Brain microvascular endothelial cell (primary cell): ENCODE data around the gene ADIPOR2.

Experiments
- DNase-seq: peaks from one replicate; pipeline ENCODE4 v3.0.0-alpha.2; 2020
- H3K27ac ChIP-seq: fragments of 250-450 bp; sonication (Bioruptor Pico); 2 replicates; pipeline ENCODE4 v1.5.1; 2020; ENCODE audit warnings: mild to moderate bottlenecking, moderate library complexity
- H3K27me3 ChIP-seq: fragments of 250-450 bp; sonication (Bioruptor Pico); replicated peaks from 2 replicates; pipeline ENCODE4 v1.5.1; 2020; ENCODE audit warnings: mild to moderate bottlenecking
- H3K36me3 ChIP-seq: fragments of 250-450 bp; sonication (Bioruptor Pico); replicated peaks from 2 replicates; pipeline ENCODE4 v1.5.1; 2020; ENCODE audit warnings: mild to moderate bottlenecking
- H3K4me3 ChIP-seq: 2 replicates; pipeline ENCODE4 v1.5.1; 2011; ENCODE audit warnings: low read depth, mild to moderate bottlenecking, control low read depth, low read length, moderate library complexity
- in situ Hi-C: cut with HindIII; loops from 2 replicates; pipeline ENCODE4 v1.10.0; 2017; ENCODE audit warnings: low sequenced_read_pairs, low pct_ligation_motif_present
- TF ChIP-seq, protein P1 (sequence below): IDR thresholded peaks from 2 replicates; pipeline ENCODE4 v1.5.1; 2011; ENCODE audit warnings: low read depth, mild to moderate bottlenecking, moderate library complexity, low read length, control low read depth, inconsistent platforms; ENCODE audit errors: missing control alignments

Gene ADIPOR2

DNA sequence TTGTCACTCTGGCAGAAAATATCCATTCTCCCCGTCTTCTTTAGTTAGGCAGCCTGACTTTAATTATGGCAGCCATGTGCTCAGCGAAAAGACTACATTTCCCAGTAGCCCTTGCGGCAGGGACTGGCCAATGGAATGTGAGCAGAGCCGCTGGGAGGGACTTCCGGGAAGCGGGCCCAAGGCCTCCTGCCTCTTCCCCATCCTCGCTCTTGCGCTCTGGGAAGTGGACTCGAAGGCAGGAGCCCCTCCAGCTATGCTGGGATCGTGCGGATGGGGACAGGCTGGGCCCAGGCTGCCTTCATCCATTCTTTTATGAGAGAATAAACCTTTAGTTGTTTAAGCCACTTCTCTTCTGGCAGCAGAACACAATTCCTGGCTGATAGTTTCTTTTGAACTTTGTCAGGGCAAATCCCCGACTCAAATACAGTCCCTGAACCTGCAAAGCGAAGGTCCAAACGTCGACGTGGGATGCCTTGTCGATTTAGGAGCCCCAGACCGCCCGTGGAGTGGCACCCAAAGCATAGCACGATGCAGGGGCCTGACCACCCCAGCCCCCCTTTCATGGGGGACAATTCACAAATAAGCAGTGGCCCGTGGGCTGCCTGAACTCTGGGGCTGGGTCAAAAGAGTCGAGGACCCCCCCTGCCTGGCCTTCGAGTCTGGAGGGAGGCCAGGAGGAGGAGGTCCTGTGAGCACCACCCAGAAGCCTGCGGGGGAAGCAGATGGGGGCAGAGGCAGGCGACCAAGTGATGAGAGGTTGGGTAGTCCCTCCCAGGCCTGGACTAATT, 113.9 kb downstream of the ADIPOR2 start:
- H3K27me3 ChIP-seq: no peaks in the 10 kb centered on the region
- H3K36me3 ChIP-seq: no peaks in the 10 kb centered on the region
- in situ Hi-C loops: loop anchor here (25.0 kb wide), 1 partner anchor 133 kb away; no protein-coding TSS in a partner anchor
- TF ChIP-seq, protein P1, sequence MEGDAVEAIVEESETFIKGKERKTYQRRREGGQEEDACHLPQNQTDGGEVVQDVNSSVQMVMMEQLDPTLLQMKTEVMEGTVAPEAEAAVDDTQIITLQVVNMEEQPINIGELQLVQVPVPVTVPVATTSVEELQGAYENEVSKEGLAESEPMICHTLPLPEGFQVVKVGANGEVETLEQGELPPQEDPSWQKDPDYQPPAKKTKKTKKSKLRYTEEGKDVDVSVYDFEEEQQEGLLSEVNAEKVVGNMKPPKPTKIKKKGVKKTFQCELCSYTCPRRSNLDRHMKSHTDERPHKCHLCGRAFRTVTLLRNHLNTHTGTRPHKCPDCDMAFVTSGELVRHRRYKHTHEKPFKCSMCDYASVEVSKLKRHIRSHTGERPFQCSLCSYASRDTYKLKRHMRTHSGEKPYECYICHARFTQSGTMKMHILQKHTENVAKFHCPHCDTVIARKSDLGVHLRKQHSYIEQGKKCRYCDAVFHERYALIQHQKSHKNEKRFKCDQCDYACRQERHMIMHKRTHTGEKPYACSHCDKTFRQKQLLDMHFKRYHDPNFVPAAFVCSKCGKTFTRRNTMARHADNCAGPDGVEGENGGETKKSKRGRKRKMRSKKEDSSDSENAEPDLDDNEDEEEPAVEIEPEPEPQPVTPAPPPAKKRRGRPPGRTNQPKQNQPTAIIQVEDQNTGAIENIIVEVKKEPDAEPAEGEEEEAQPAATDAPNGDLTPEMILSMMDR: no peak
- peak; percentile 89 for DNase-seq
- H3K27ac ChIP-seq: no peak overlapping the region
- no peak overlapping the region for H3K4me3 ChIP-seq

DNA sequence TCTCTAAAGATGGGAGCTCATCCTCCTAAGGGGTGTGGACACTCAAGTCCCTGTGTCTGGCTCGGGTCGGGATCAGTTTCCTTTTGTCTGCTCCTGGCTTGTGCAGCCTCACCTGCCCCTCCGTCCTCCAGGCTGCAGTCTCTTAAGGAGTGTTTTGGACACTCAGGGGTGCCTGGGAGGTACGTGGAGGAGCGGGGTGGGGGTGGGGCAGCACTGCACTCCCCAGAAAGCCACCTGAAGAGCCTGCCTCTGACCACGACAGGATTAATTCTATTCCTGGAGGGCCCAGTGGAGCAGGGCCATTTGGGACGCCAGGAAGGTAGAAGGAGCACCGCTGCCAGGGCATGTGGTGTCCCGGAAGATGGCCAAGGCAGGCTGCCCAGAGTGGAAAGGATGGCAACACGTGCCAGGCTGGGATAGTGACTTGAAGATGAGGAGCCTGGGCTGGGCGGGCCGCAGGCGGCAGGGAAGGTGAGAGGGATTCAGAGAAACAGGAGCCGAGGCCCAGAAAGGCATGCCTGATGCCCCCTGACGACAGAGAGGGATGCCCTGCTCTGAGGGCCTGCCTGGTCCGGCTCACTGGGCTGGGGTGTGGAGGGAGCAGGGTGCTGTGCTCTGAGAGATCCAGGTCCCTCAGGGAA, 114.7 kb downstream of the ADIPOR2 start:
- Histone ChIP-seq H3K27me3 (no peaks in the 10 kb centered on the region), H3K4me3 (no peak overlapping the region), H3K27ac (no peak overlapping the region), H3K36me3 (no peaks in the 10 kb centered on the region)
- TF ChIP-seq, protein P1: no peak
- in situ Hi-C loops: loop anchor here (25.0 kb wide), 1 partner anchor 132 kb away; no protein-coding TSS in a partner anchor
- DNase-seq: no peak

DNA sequence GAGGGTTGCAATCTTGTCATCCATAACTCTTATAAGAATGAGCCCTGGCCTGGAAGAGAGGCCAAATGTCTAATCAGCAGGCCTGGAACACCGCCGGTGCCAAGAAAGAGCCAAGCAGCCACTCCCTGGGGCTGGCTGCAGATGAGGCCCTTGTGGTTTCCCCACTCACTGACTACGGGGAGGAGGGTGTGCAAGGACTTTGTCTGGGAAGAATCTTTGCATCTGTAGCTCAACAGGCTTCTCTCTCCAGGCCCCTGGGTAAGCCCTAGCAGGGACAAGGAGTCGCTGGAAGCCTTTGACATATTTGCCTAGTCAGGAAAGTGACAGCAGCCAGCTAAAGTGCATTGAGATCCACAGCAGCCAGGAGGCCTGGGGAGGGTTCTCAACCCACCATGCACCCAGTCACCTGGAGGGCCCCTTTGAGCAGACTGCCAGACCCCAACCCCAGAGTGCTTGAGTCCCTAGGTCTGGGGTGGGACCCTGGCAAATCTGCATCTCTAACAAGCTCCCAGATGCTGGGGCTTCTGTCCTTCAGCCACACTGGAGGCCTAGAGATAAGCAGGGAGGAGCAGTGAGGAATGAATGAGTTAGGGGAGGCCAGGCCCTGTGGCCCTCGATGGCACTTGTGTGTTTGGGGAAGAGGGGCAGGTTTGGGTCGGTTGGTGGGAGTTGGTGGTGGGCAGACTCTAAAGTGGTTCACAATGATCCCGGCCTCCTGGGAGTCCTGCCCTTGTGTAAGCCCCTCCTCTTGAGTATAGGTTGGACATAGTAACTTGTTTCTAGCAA, 115.6 kb downstream of the ADIPOR2 start:
- Histone ChIP-seq H3K4me3 (no peak overlapping the region), H3K36me3 (no peaks in the 10 kb centered on the region), H3K27ac (no peak overlapping the region), H3K27me3 (no peaks in the 10 kb centered on the region)
- in situ Hi-C loops: loop anchor here (25.0 kb wide), 1 partner anchor 131 kb away; no protein-coding TSS in a partner anchor
- TF ChIP-seq, protein P1: no peak
- no peak for DNase-seq

DNA sequence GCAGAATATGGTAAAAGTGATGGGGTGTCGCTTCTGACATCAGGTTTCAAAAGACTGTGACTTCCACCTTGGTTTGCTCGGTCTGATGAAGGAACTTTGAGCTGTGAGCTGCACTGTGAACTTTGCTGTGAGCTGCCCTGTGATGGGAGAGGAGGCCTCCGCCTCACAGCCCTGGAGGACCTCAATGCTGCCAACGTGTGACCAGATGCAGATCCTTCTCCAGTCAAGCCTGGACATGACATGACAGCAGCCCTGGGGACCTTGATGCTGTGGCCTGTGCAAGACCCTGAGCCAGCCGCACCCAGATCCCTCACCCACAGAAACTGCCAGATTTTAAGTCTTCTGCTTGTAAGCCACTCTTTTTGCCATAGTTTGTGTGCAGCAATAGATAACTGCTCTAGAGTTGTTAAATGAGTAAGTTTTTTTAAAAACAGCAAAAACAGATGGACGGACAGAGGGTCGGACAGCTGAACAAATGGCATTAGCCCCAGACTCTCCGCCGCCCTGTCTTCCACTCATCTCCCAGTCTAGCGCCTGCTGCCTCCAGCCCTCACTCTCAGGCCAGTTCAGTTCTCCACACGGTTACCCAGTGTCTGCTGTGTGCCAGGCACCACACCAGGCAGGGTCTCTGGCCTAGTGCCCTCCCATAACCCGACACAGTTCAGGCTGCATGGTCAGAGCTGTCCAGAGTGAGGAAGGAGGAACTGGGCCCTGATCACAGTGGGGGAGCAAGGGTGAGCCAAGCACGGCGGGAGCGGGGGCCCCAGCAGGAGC, 116.4 kb downstream of the ADIPOR2 start:
- in situ Hi-C loops: loop anchor here (25.0 kb wide), 1 partner anchor 130 kb away; no protein-coding TSS in a partner anchor
- Histone ChIP-seq H3K27ac (no peak overlapping the region), H3K27me3 (no peaks in the 10 kb centered on the region), H3K36me3 (no peaks in the 10 kb centered on the region), H3K4me3 (no peak overlapping the region)
- no peak for DNase-seq
- TF ChIP-seq, protein P1: no peak
